ENCODE data around the gene KCNQ4. TPM values are rescaled to one million over a fixed set of nuclear protein-coding genes. Genes with fewer than 3 reads are reported as not detected.

KCNQ4 gene
- total and polyA plus RNA-seq, 2 of the 4 experiments (the other 2 are of a cell fraction): 0.07 TPM; not detected in 1

DNA sequence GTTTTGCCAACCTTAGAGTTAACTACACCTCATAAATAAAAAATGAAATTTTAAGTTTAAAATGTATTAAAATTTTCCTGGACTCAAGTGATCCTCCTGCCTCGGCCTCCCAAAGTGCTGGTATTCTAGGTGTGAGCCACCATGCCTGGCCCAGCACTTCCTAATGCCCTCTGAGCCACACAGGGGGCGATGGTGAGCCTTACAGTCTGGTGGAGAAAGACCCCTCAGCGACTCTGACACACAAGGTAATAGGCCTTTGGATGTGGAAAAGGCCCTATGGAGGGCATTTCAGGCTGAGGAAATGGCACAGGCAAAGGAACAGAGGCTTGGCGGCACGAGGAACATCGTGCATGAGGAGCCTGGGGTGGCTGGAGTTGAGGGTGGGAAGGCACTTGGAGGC is 71.9 kb downstream of the KCNQ4 start:
- Histone ChIP-seq H3K56ac (ENCODE audit: extremely low read depth, insufficient read depth, low read length) (no peak overlapping the region), H3K18ac (ENCODE audit: low read depth, low read length) (no peak overlapping the region), H3K4me3 (ENCODE audit: insufficient read depth, low read depth, low read length) (no peak overlapping the region), H3K27me3 (ENCODE audit: control insufficient read depth, insufficient read depth, low read length) (peaks cover 13% of the 10 kb centered on the region; the same call in 1 of the 2 replicates), H3K9me3 (ENCODE audit: control insufficient read depth, insufficient read depth, low read length) (no peaks in the 10 kb centered on the region), H2BK5ac (ENCODE audit: low read depth, low read length, poor library complexity, severe bottlenecking) (no peak overlapping the region), H3K4ac (ENCODE audit: low read depth, low read length) (no peak overlapping the region), H3K4me1 (ENCODE audit: control insufficient read depth, insufficient read depth, low read length) (no peaks in the 10 kb centered on the region), H4K5ac (ENCODE audit: low read depth, low read length) (no peak overlapping the region), H3K23ac (ENCODE audit: low read depth, low read length) (no peak overlapping the region), H2BK15ac (ENCODE audit: low read depth, low read length) (no peak overlapping the region), H3K36me3 (ENCODE audit: control insufficient read depth, insufficient read depth, low read length) (no peaks in the 10 kb centered on the region), H3K79me1 (ENCODE audit: low read depth in 1 of 2, low read length in 2 of 2) (no peaks in the 10 kb centered on the region), H3K14ac (replicated peaks; ENCODE audit: low read depth, low read length) (no peak overlapping the region), H2BK20ac (ENCODE audit: low read depth, low read length) (no peak overlapping the region), H3K9ac (ENCODE audit: low read depth, low read length) (no peak overlapping the region), H3K27ac (ENCODE audit: insufficient read depth, low read length) (no peak overlapping the region), H2BK120ac (ENCODE audit: low read depth, low read length) (no peak overlapping the region), H3K9me1 (ENCODE audit: insufficient read depth, low read length) (no peaks in the 10 kb centered on the region), H4K91ac (ENCODE audit: insufficient read depth, low read depth, low read length) (no peak overlapping the region), H2AFZ (replicated peaks; ENCODE audit: low read length, poor library complexity) (no peak overlapping the region), H2AK9ac (replicated peaks; ENCODE audit: low read depth, low read length, poor library complexity) (no peak overlapping the region), H4K8ac (ENCODE audit: low read depth in 2 of 2, low read length in 2 of 2) (no peak overlapping the region), H4K20me1 (ENCODE audit: insufficient read depth, low read length) (no peaks in the 10 kb centered on the region), H2AK5ac (ENCODE audit: low read depth, low read length) (no peak overlapping the region), H3K4me2 (ENCODE audit: low read depth, low read length) (no peak overlapping the region)
- dilution Hi-C loops (cut with HindIII; ENCODE audit: low sequenced_read_pairs, unreplicated experiment) (no loop called here), intact Hi-C loops (cut with micrococcal nuclease) (no loop called here), in situ Hi-C loops (cut with MboI; ENCODE audit: low sequenced_read_pairs) (no loop called here)
- TF ChIP-seq, protein P1, sequence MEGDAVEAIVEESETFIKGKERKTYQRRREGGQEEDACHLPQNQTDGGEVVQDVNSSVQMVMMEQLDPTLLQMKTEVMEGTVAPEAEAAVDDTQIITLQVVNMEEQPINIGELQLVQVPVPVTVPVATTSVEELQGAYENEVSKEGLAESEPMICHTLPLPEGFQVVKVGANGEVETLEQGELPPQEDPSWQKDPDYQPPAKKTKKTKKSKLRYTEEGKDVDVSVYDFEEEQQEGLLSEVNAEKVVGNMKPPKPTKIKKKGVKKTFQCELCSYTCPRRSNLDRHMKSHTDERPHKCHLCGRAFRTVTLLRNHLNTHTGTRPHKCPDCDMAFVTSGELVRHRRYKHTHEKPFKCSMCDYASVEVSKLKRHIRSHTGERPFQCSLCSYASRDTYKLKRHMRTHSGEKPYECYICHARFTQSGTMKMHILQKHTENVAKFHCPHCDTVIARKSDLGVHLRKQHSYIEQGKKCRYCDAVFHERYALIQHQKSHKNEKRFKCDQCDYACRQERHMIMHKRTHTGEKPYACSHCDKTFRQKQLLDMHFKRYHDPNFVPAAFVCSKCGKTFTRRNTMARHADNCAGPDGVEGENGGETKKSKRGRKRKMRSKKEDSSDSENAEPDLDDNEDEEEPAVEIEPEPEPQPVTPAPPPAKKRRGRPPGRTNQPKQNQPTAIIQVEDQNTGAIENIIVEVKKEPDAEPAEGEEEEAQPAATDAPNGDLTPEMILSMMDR (conservative IDR thresholded peaks at IDR 0.05; ENCODE audit: low read depth, low read length): 0 out of 2 replicates have a peak, but pooled peaks have one; percentile 16
- TF ChIP-seq RAD21 (IDR thresholded peaks at IDR 0.05; ENCODE audit: low read length): no peak
- TF ChIP-seq MAFK (IDR thresholded peaks at IDR 0.05; ENCODE audit: low read depth, low read length): no peak
- WGBS, 2 experiments (ENCODE audit: extremely low coverage in 2 of 2, insufficient read length in 1 of 2): no CpG with 5 or more reads among the region's 6 CpGs
- no peak for ATAC-seq (ENCODE audit: low read depth)
- ChIA-PET POLR2A (ENCODE audit: unreplicated experiment) (no interaction called here), CTCF (interaction anchor here (0.8 to 1.6 kb wide), 2 partner anchors 92 to 97 kb away, joined by 5 read pairs; no protein-coding TSS in a partner anchor)
- no peak for DNase-seq
- BruUV-seq (replicated peaks): no TSS peak

All from IMR-90 (cell line).